Measurements from ENCODE around the gene BIRC6. TPM values are rescaled to one million over a fixed set of nuclear protein-coding genes. Genes with fewer than 3 reads are reported as not detected.

BIRC6 gene
- total and polyA plus RNA-seq, 2 of the 8 experiments (the other 6 are each of a cell fraction or from before 2014, with no cell fraction given), result 32.5 to 69.5 TPM

DNA sequence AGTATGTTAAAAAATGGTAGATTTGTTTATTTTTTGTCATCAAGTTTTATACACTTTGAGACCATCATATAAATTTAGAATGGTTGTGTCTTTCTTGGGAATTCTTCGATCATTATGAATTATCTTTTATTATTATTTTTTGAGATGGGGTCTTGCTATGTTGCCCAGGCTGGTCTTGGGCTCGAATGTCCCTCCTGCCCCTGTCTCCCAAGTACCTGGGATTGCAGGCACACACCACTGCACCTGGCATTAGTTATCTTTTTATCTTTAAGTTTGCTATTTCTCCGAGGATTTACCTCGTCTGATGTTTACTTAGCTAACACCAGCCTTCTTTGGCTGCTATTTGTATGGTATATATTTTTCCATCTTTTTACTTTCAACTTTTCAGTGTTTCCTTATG lies 100.0 kb downstream of the BIRC6 start:
- no peak overlapping the region for H3K27ac ChIP-seq (ENCODE audit: low read depth, low read length)
- WGBS, 2 experiments (ENCODE audit: extremely low coverage in 1 of 2, insufficient coverage in 1 of 2, insufficient read length in 1 of 2, insufficient replicate concordance in 2 of 2, low coverage in 1 of 2, low lambda C conversion rate in 2 of 2, missing lambda C conversion rate in 1 of 2), result 94% methylated on average over 4 of the region's 4 CpGs; no CpG with 5 or more reads in 1 of the 2 experiments
- no peak overlapping the region for H2AFZ ChIP-seq (ENCODE audit: low read length)
- no peak overlapping the region for H2BK12ac ChIP-seq (ENCODE audit: low read depth, low read length)
- H3K9ac ChIP-seq (replicated peaks in 1 of 4; ENCODE audit: extremely low read depth in 1 of 4, low read depth in 3 of 4, low read length in 3 of 4), result no peak overlapping the region
- no peak overlapping the region for H2BK15ac ChIP-seq (ENCODE audit: low read length)
- H3K4me2 ChIP-seq (ENCODE audit: insufficient read depth in 1 of 2, low read depth in 2 of 2, low read length in 2 of 2), result no peak overlapping the region
- H4K5ac ChIP-seq (ENCODE audit: insufficient read length, low read depth, low read length), result no peak overlapping the region
- POLR2A ChIA-PET (ENCODE audit: partially characterized antibody), result no interaction called here
- H3K14ac ChIP-seq (ENCODE audit: insufficient read length), result no peak overlapping the region
- no peak overlapping the region for H3K23ac ChIP-seq (ENCODE audit: insufficient read length)
- H3K4me3 ChIP-seq (ENCODE audit: extremely low read depth in 1 of 4, insufficient read depth in 2 of 4, low read depth in 3 of 4, low read length in 4 of 4), result no peak overlapping the region
- no peak overlapping the region for H2BK5ac ChIP-seq (ENCODE audit: low read depth, low read length)
- no peak overlapping the region for H3K18ac ChIP-seq (ENCODE audit: extremely low read depth, low read length)
- H3K4ac ChIP-seq (replicated peaks; ENCODE audit: insufficient read length, low read depth, low read length), result no peak overlapping the region
- no peak overlapping the region for H4K91ac ChIP-seq (replicated peaks; ENCODE audit: insufficient read length, low read length)
- H2BK20ac ChIP-seq (ENCODE audit: low read length), result no peak overlapping the region
- H3K79me2 ChIP-seq (ENCODE audit: control insufficient read depth in 1 of 2, insufficient read depth in 2 of 2, low read length in 2 of 2), result peaks cover 0 to 8% of the 10 kb centered on the region in 2 experiments; a peak in 1 of 4 replicates
- no peaks in the 10 kb centered on the region for H3K9me3 ChIP-seq (ENCODE audit: insufficient read depth in 2 of 2, low read depth in 1 of 2, low read length in 1 of 2)
- H3K23me2 ChIP-seq (ENCODE audit: low read depth, low read length), result no peaks in the 10 kb centered on the region
- CTCF ChIA-PET (ENCODE audit: partially characterized antibody), result interaction anchor here (0.5 kb wide), 1 partner anchor 130 kb away, joined by 3 read pairs; no protein-coding TSS in a partner anchor
- H2AK5ac ChIP-seq (ENCODE audit: low read depth, low read length), result no peak overlapping the region
- no peaks in the 10 kb centered on the region; a peak in 1 of 8 replicates for H3K36me3 ChIP-seq (ENCODE audit: control insufficient read depth in 2 of 4, insufficient read depth in 4 of 4, low read length in 3 of 4)
- H3K27me3 ChIP-seq (replicated peaks in 1 of 4; ENCODE audit: control insufficient read depth in 3 of 4, extremely low read depth in 1 of 4, insufficient read depth in 3 of 4, low read length in 3 of 4), result no peaks in the 10 kb centered on the region
- no peaks in the 10 kb centered on the region; the same call in 1 of the 2 replicates for H3K79me1 ChIP-seq (ENCODE audit: low read depth, low read length)
- H3K56ac ChIP-seq (replicated peaks; ENCODE audit: insufficient read length, low read depth, low read length), result no peak overlapping the region
- FAIRE-seq, result no peak
- no peaks in the 10 kb centered on the region for H3K4me1 ChIP-seq (replicated peaks in 1 of 4; ENCODE audit: control insufficient read depth in 3 of 4, insufficient read depth in 4 of 4, low read length in 3 of 4)
- H4K20me1 ChIP-seq (replicated peaks in 1 of 2; ENCODE audit: control insufficient read depth in 1 of 2, insufficient read depth in 2 of 2, low read length in 2 of 2), result peaks cover 1 to 2% of the 10 kb centered on the region in 2 experiments
- no peak overlapping the region for H2BK120ac ChIP-seq (replicated peaks; ENCODE audit: low read depth, low read length)
- H4K8ac ChIP-seq (ENCODE audit: extremely low read depth, insufficient read depth, low read length), result no peak overlapping the region
- DNase-seq (ENCODE audit: low read depth in 1 of 2, low spot score in 2 of 2), result no peak
- TF ChIP-seq TAF7 (optimal IDR thresholded peaks at IDR 0.05; ENCODE audit: borderline replicate concordance, low read depth, low read length) (no peak), RXRA (IDR thresholded peaks at IDR 0.05; ENCODE audit: insufficient read depth, low read depth, low read length) (no peak), BACH1 (IDR thresholded peaks at IDR 0.05; ENCODE audit: low read length) (no peak), TBP (IDR thresholded peaks at IDR 0.05; ENCODE audit: low read depth, low read length) (no peak), SP4 (IDR thresholded peaks at IDR 0.05; ENCODE audit: low read length) (no peak), POLR2AphosphoS5 (IDR thresholded peaks at IDR 0.05; ENCODE audit: low read depth, low read length) (no peak), SIRT6 (IDR thresholded peaks at IDR 0.05; ENCODE audit: low read length) (no peak), SIX5 (IDR thresholded peaks at IDR 0.05; ENCODE audit: low read depth, low read length) (no peak), CREB1 (IDR thresholded peaks at IDR 0.05) (no peak), MAFK (IDR thresholded peaks at IDR 0.05; ENCODE audit: low read depth, low read length) (no peak), POLR2A (IDR thresholded peaks at IDR 0.05; ENCODE audit: control extremely low read depth in 1 of 2, low read depth in 2 of 2, low read length in 2 of 2) (no peak), RNF2 (IDR thresholded peaks at IDR 0.05; ENCODE audit: borderline replicate concordance, low read depth, low read length, missing control alignments, poor library complexity, severe bottlenecking) (no peak), CHD2 (IDR thresholded peaks at IDR 0.05; ENCODE audit: low read length) (no peak)
- TF ChIP-seq, protein P1, sequence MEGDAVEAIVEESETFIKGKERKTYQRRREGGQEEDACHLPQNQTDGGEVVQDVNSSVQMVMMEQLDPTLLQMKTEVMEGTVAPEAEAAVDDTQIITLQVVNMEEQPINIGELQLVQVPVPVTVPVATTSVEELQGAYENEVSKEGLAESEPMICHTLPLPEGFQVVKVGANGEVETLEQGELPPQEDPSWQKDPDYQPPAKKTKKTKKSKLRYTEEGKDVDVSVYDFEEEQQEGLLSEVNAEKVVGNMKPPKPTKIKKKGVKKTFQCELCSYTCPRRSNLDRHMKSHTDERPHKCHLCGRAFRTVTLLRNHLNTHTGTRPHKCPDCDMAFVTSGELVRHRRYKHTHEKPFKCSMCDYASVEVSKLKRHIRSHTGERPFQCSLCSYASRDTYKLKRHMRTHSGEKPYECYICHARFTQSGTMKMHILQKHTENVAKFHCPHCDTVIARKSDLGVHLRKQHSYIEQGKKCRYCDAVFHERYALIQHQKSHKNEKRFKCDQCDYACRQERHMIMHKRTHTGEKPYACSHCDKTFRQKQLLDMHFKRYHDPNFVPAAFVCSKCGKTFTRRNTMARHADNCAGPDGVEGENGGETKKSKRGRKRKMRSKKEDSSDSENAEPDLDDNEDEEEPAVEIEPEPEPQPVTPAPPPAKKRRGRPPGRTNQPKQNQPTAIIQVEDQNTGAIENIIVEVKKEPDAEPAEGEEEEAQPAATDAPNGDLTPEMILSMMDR (IDR thresholded peaks at IDR 0.05; ENCODE audit: control extremely low read depth in 1 of 3, insufficient read depth in 1 of 3, low read depth in 1 of 3, low read length in 3 of 3), result no peak

All from H1 (cell line).